Measurements from ENCODE around the gene SLC30A10.

DNA sequence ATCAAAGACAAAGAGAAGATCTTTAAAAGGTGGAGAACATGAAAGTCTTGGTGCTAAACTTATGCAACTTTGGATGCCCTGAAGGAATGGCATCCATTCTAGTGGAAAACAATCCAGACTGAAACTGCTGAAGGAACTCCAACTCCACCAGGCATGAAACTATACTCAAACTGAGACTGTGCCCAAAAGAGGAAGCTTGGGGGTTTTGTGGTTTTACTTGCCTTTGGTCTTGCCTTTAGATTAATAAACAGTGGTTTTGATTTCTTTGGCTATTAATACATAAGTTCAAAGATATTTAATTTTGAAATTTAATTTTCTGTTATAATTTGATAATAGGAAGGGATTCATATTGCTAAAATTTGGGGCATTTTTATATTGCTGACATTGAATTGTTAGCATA, 17.4 kb upstream of the SLC30A10 start:
- TF ChIP-seq, protein P1, sequence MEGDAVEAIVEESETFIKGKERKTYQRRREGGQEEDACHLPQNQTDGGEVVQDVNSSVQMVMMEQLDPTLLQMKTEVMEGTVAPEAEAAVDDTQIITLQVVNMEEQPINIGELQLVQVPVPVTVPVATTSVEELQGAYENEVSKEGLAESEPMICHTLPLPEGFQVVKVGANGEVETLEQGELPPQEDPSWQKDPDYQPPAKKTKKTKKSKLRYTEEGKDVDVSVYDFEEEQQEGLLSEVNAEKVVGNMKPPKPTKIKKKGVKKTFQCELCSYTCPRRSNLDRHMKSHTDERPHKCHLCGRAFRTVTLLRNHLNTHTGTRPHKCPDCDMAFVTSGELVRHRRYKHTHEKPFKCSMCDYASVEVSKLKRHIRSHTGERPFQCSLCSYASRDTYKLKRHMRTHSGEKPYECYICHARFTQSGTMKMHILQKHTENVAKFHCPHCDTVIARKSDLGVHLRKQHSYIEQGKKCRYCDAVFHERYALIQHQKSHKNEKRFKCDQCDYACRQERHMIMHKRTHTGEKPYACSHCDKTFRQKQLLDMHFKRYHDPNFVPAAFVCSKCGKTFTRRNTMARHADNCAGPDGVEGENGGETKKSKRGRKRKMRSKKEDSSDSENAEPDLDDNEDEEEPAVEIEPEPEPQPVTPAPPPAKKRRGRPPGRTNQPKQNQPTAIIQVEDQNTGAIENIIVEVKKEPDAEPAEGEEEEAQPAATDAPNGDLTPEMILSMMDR (IDR thresholded peaks at IDR 0.05; ENCODE audit: poor library complexity, severe bottlenecking) = no peak
- TF ChIP-seq EP300 (conservative IDR thresholded peaks at IDR 0.05; ENCODE audit: poor library complexity, severe bottlenecking) (no peak), SMC3 (conservative IDR thresholded peaks at IDR 0.05; ENCODE audit: poor library complexity) (no peak), RAD21 (conservative IDR thresholded peaks at IDR 0.05) (no peak), EZH2 (IDR thresholded peaks at IDR 0.05; ENCODE audit: borderline replicate concordance, insufficient read depth, low read length, poor library complexity, severe bottlenecking) (no peak)

Measured in neural cell (in vitro differentiated cells).